Renal cortex interstitium (tissue), 11 donors: ENCODE data around the gene ADCY4. TPM values are rescaled to one million over a fixed set of nuclear protein-coding genes. Genes with fewer than 3 reads are reported as not detected.
A peak's percentile ranks its signal among the peaks of the same experiment; 100 is the strongest.
"Not testable (repeated sequence)": the region's sequence is repeated elsewhere in the genome, so short reads cannot be mapped to it uniquely, and the experiment has no call there.

Experiments used
- DNase-seq, 11 donors: peaks; one replicate each; pipeline ENCODE4 v3.0.0-alpha.2; 2013; ENCODE audit warnings: low read depth in 9 of 11, low spot score in 4 of 11; ENCODE audit errors: extremely low read depth in 1 of 11
- polyA plus RNA-seq, 3 donors: library from polyadenylated mRNA; unstranded; fragments of 120-200 nt; gene quantifications; one replicate each; pipeline ENCODE4 v1.2.1, GENCODE V29; 2013; ENCODE audit not compliant: insufficient read length in 3 of 3

The ADCY4 gene
- polyA plus RNA-seq, 3 donors, result 15.7 to 25.1 (median 21.6) TPM

GRCh38 chr14:24368562-24369252 lies 33.8 kb upstream of the ADCY4 start:
- DNase-seq, result peak in 9 of 11 donors; percentile 60 to 77 (median 73)

- no peak for DNase-seq
Measured at GRCh38 chr14:24368212-24368561, 33.3 kb upstream of the ADCY4 start.

GRCh38 chr14:24367514-24368211 lies 32.8 kb upstream of the ADCY4 start, which contains the start of gene NFATC4:
Gene NFATC4, plus strand, starts transcription at chr14:24368184. Its CDS starts 157 bp downstream, at chr14:24368341.
- DNase-seq, result peak; percentile 80 to 94 (median 90)

- DNase-seq, result peak; percentile 87 to 98 (median 93)
Measured at GRCh38 chr14:24366721-24367513, 32.0 kb upstream of the ADCY4 start.

- DNase-seq, result peak in 1 of 11 donors; percentile 38
Measured at GRCh38 chr14:24366413-24366720, 31.5 kb upstream of the ADCY4 start.

- DNase-seq, result peak in 10 of 11 donors; percentile 73 to 90 (median 84)
Measured at GRCh38 chr14:24365600-24366412, 30.9 kb upstream of the ADCY4 start.

- DNase-seq, result no peak
Measured at GRCh38 chr14:24364841-24365240, 30.0 kb upstream of the ADCY4 start.

- DNase-seq, result no peak
Measured at GRCh38 chr14:24363401-24363800, 28.5 kb upstream of the ADCY4 start.

GRCh38 chr14:24362241-24362960 lies 27.5 kb upstream of the ADCY4 start:
- no peak for DNase-seq

GRCh38 chr14:24361326-24361725 lies 26.5 kb upstream of the ADCY4 start:
- no peak for DNase-seq

GRCh38 chr14:24360281-24360680 lies 25.4 kb upstream of the ADCY4 start:
- DNase-seq, result no peak

GRCh38 chr14:24356208-24356607 lies 21.3 kb upstream of the ADCY4 start:
- DNase-seq, result no peak

GRCh38 chr14:24355009-24355408 lies 20.1 kb upstream of the ADCY4 start:
- DNase-seq, result no peak

- not testable (repeated sequence) for DNase-seq
Measured at GRCh38 chr14:24354482-24354825, 19.6 kb upstream of the ADCY4 start.

GRCh38 chr14:24353559-24354481 lies 18.9 kb upstream of the ADCY4 start:
- DNase-seq, result no peak

GRCh38 chr14:24351517-24351916 lies 16.6 kb upstream of the ADCY4 start:
- DNase-seq, result no peak

GRCh38 chr14:24349742-24350141 lies 14.9 kb upstream of the ADCY4 start:
- no peak for DNase-seq

- no peak for DNase-seq
Measured at GRCh38 chr14:24348186-24348585, 13.3 kb upstream of the ADCY4 start.
